GM19455 (cell line): ENCODE data around the gene PM20D2.

Source experiments
- ATAC-seq: cut with Tn5 transposase; IDR thresholded peaks from one replicate; pipeline ENCODE4 v1.9.1; 2021; ENCODE audit not compliant: unreplicated experiment

The PM20D2 gene

GRCh38 chr6:89145091-89145955, 532 bp upstream of the PM20D2 start:
- peak; percentile 56 for ATAC-seq

DNA sequence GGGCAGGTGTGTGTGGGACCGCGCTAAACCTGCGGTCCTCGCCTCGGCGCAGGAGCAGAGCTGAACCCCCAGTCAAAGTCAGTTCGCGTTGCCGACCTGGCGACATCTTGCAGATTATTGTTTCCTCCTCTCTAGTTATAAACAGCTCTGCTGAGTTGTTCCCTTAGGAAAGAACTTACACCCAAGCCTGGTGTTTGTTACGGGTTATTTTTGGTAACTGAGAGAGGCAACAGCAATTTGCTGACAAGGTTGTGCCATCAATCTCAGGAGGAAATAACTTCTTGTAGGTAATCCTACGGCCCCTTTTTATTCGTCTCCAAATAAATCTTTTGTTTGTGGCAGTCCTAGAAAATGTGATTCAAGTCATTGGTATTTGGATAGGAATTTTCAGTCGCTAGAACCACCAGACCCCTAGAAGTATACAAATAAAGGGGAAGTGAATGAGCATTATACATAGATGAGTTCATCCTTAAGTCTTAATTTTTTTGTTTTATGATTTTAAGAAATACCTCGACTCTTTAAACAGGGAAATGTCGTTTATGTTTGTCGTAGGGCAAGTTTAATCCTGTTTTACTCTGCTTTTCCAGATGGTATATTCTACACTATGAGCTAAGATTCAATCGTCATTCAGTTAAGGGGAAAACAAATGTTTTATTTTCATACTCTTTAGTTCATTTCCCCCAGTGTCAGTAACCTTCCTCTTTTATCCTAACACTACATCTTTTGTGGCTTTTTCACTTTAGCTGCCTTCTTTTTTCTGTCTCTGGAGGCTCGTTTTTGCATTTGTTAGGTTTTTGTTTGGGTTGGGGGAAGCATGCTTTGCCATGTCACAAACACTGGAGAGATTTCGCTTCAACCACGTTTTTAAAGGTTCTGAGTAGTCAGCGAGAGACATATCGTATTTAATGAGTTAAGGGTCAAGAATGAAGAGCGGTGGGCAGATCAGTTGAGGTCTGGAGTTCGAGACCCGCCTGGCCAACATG, 1.2 kb downstream of the PM20D2 start:
- ATAC-seq: peak; percentile 31

GRCh38 chr6:89148016-89148750, 2.3 kb downstream of the PM20D2 start:
- ATAC-seq: no peak

GRCh38 chr6:89154131-89154530, 8.3 kb downstream of the PM20D2 start:
- no peak for ATAC-seq

DNA sequence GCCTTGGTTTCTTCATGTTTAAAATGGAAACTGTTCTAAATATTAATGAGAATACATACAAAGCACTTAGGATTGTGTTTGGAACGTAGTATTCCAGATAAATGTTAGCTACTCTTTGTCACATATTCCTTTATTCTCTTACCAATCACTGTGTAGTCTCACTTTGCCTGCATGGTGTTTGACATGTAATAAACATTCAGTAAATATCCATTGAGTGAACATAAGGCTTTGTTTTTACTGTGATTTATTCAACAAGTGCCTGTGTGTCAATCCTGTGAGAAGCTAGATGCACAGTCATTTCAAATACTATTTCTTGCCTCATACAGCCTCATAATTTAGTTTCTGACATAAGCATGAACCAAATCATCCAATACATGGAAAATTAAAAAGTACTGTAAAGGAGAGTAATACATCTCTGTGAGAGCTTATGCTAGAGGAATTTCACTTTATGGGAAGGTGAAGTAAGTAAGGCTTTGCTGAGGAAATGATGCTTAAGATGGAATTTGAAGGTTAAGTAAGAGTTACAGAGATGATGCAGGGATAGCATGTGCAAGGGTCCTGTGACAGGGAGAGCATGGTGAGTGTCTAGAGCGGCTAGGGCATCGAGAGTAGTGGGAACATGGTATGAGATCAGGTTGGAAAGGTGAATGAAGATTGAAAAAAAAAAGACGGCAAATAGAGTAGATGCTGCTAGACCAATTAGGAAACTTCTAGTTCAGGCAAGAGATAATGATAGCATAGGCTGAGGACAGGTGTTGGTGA, 14.7 kb downstream of the PM20D2 start:
- no peak for ATAC-seq

DNA sequence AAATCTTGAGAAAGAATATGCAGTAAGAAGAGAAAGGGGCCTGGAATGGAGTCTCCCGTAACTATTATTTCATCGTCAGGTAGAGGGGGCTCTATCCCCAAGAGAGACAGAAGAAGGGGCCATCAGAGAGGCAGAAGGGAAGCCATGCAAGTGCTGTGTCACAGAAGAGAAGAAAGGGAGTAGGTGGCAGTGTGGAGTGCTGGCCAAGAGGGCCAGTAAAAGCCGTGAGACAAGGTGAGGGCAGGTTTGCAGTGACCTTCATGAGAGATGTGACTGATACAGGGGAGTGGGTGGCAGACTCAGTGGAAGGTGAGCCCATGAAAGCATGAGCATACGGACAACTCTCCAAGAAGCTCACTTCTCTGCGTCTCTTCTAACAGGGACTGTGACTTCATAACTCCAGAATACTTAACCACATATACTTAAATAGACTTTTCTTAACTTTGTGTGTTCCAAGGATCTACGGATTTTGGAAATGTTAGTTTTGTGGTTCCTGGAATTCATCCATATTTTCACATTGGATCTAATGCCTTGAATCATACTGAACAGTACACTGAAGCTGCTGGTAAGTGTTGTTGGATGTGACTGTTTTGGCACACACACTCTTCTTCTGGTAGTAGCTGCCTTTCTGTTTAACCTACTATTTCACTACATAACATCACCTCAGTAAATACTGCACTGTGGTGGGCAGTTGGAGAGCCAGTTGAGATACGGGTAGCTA, 15.6 kb downstream of the PM20D2 start:
- no peak for ATAC-seq

DNA sequence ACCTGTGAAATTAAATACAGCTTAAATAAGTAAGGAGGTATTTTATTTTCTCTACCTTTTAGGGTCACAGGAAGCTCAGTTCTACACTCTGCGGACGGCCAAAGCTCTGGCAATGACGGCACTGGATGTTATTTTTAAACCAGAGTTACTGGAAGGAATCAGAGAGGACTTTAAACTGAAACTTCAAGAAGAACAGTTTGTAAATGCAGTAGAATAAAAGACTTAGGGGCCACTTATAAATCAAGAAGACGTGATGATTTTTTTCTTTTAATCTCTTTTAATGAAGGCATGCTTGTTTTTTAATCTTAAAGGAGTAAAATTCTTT, 16.2 kb downstream of the PM20D2 start:
- no peak for ATAC-seq

GRCh38 chr6:89172131-89172530, 26.3 kb downstream of the PM20D2 start:
- ATAC-seq: no peak

GRCh38 chr6:89173634-89174033, 27.8 kb downstream of the PM20D2 start:
- ATAC-seq: no peak

- ATAC-seq: no peak
Measured at GRCh38 chr6:89180112-89180511, 34.3 kb downstream of the PM20D2 start.

DNA sequence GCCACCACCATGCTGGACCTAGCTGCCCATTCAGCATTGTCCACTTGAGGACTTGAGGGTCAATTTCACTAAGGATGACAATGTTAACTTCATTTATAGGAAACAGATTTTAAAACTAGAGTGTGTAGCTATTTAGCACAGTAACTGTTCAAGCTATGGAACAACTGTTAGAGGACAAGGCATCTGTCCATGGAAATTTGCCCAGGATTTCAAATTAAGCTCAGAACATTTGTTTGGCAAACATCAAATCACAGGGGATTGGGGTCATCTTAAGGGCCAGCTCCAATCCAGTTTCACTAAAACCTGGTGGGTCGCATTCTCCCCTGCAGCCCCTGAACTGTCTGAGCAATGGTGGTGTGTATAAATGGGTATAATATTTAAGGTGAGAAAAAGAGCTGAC, 35.1 kb downstream of the PM20D2 start:
- no peak for ATAC-seq

DNA sequence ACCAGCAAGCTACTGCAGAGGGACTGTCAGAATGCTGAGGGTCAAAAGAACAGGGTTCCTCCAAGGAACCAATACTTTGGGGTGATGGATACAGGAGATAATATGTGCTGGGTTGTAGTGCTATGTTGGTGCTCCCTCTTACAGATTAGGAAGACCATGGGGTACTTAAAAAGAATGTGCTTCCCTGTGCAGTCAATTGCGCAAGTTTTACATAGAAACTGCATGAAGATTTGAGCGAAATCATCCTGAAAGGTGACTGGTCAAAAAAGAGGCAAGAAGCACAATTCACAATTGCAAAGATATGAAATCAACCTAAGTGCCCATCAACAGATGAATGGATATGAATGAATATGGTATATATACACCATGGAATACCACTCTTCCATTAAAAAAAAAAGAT, 37.4 kb downstream of the PM20D2 start:
- no peak for ATAC-seq

DNA sequence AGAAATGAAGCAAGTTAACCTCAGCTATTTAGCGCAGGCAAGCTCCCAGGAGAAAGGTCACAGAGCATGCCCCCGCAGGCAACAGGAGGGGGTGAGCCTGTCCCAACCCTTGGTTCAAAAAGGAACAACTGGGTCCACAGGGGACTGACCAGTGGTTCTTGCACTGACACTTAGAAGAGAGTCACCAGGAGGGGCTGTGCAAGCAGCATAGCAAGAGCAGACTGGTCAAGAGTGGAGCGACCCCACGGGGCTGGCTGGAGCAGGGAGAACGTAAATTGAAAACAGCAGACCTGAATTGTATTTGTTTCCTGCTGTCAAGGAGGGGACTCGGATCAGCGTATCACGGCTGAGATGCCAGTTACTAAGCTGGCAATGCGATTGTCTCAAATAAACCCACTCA, 38.5 kb downstream of the PM20D2 start:
- no peak for ATAC-seq

- no peak for ATAC-seq
Measured at GRCh38 chr6:89186762-89187161, 40.9 kb downstream of the PM20D2 start.

DNA sequence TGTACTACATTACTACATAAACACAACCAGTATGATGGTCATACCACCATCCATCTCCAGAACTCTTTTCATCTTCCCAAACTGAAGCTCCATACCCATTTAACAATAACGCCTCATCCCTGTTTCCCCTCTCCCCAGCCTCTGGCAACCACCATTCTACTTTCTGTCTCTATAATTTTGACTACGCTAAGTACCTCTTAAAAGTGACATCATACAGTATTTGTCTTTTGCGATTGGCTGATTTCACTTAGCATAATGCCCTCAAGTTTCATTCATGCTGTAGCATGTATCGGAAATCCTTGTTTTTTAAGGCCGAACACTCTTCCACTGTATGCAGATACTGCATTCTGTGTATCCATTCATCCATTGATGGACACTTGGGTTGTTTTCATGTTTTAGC, 41.6 kb downstream of the PM20D2 start:
- no peak for ATAC-seq

- ATAC-seq: no peak
Measured at GRCh38 chr6:89190741-89191140, 44.9 kb downstream of the PM20D2 start.

- no peak for ATAC-seq
Measured at GRCh38 chr6:89194559-89194958, 48.7 kb downstream of the PM20D2 start.

- no peak for ATAC-seq
Measured at GRCh38 chr6:89197141-89197540, 51.3 kb downstream of the PM20D2 start.

DNA sequence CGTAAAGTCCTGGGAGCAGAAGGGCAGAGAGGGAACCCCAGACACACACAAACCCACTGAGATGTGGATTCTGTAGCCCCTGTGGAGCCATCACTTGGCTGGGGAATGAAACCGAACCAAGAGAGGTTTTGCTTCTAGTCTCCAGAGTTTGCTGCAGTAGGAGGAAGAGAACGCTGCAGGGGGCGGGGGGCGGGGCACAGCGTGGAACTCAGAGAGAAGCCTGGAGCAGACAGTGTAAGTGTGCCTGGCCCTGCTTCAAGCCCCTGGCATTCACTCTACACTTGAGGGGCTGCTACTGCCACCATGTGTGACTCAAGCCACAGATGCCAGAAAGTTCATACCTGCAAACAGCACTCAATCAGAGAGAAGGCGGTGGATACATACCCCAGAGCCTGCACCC, 52.4 kb downstream of the PM20D2 start:
- ATAC-seq: no peak

DNA sequence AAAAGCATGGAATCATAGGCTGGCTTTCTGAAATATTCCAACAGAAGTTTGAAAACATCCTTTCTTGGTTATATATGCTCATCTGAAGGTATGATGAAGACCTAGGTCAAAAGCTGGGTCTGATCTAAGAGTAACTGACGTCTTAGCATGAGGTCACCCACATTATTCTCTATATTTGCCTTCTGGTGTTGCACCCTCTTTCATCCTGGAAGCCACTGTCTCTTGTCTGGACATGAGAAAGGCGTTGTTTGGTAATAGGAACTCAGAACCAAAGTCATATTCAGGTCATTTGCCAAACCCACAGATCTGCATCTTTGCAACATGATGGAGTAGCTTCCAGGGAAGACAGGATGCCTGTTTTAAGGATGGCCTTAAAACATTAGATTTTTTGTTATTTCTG, 53.7 kb downstream of the PM20D2 start:
- ATAC-seq: no peak
